ENCODE data around the gene PIGU. TPM values are rescaled to one million over a fixed set of nuclear protein-coding genes. Genes with fewer than 3 reads are reported as not detected.
"Not testable (repeated sequence)": the region's sequence is repeated elsewhere in the genome, so short reads cannot be mapped to it uniquely, and the experiment has no call there.

Gene PIGU
- total and polyA plus RNA-seq, 2 experiments from 2014 or later: 21.2 to 21.6 TPM

DNA sequence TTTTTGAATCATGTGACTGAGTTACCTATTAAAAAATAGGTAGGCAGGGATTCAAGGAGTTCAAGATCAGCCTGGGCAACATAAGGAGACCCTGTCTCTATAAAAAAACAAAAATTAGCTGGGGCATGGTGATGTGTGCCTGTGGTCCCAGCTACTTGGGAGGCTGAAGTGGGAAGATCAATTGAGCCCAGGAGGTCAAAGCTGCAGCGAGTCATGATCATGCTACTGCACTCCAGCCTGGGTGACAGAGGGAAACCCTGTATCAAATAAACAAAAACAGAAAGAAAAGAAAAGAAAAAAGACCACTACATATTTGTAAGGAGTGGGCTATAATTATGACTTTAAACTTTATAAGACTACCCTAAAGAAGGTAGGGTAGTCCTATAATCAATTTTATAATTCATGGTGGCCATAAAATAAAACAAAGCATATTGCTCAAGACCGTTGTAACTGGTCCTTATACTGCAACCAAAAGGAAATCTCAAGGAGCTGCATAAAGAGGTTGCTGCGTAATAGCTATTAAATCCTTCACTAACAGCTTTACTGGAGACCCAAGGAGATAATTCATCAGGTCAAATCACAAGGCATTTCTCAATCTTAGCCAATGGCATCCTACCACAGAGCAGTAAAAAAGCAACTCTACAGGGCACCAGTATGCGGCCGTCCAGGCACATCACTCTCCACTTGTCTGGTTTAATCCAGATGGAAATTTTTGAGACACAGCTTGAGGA is 13.5 kb downstream of the PIGU start:
- WGBS, 2 experiments (ENCODE audit: low coverage in 1 of 2, low lambda C conversion rate in 2 of 2, missing lambda C conversion rate in 2 of 2): 96 to 97% methylated on average over 5 of the region's 5 CpGs
- in situ Hi-C loops (cut with MboI): no loop called here

DNA sequence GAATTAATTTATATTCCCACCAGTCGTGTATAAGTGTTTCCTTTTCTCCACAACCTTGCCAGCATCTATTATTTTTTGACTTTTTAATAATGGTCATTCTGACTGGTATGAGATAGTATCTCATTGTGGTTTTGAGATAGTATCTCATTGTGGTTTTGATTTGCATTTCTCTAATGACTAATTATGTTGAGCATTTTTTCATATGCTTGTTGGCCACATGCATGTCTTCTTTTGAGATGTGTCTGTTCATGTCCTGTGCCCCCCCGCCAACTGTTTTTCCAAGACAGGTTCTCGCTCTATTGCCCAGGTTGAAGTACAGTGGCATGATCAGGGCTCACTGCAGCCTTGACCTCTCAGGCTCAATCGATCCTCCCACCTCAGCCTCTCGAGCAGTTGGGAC is 15.1 kb downstream of the PIGU start:
- not testable (repeated sequence) for H3K4me2 ChIP-seq (ENCODE audit: unreplicated experiment); H2AFZ ChIP-seq

More for the DNA sequence above, 13.5 kb downstream of the PIGU start:
- no peaks in the 10 kb centered on the region for H3K9me2 ChIP-seq (ENCODE audit: insufficient read depth)
- H3K4me2 ChIP-seq (ENCODE audit: unreplicated experiment): no peak overlapping the region
- no peaks in the 10 kb centered on the region for H3K36me3 ChIP-seq (ENCODE audit: low read depth)
- no peak overlapping the region for H2AFZ ChIP-seq
- H3F3A ChIP-seq (ENCODE audit: insufficient read depth): no peaks in the 10 kb centered on the region
- no peak for DNase-seq
- H3K9me3 ChIP-seq (ENCODE audit: low read depth): no peaks in the 10 kb centered on the region
- no peak overlapping the region for H3K9ac ChIP-seq
- TF ChIP-seq EZH2 (IDR thresholded peaks at IDR 0.05; ENCODE audit: insufficient read depth, poor library complexity, severe bottlenecking) (no peak), EZH2phosphoT487 (IDR thresholded peaks at IDR 0.05; ENCODE audit: insufficient read depth, low read depth) (no peak)
- H3K27me3 ChIP-seq (replicated peaks; ENCODE audit: insufficient read depth): no peaks in the 10 kb centered on the region
- H3K4me1 ChIP-seq (ENCODE audit: insufficient read depth): no peaks in the 10 kb centered on the region
- H3K27ac ChIP-seq: no peak overlapping the region
- peaks cover 5% of the 10 kb centered on the region; the same call in 1 of the 2 replicates for H3K79me2 ChIP-seq (ENCODE audit: insufficient read depth)
- H3K4me3 ChIP-seq: no peak overlapping the region
- H4K20me1 ChIP-seq (ENCODE audit: insufficient read depth): no peaks in the 10 kb centered on the region

GRCh38 chr20:34658654-34659053 is 18.2 kb downstream of the PIGU start:
- H3K27ac ChIP-seq; H3K27me3 ChIP-seq (replicated peaks; ENCODE audit: insufficient read depth); H3K36me3 ChIP-seq (ENCODE audit: low read depth); in situ Hi-C loops (cut with MboI); H3K9me2 ChIP-seq (ENCODE audit: insufficient read depth); H2AFZ ChIP-seq; H3K9me3 ChIP-seq (ENCODE audit: low read depth); H3K4me1 ChIP-seq (ENCODE audit: insufficient read depth); H4K20me1 ChIP-seq (ENCODE audit: insufficient read depth); H3F3A ChIP-seq (ENCODE audit: insufficient read depth); H3K79me2 ChIP-seq (ENCODE audit: insufficient read depth); H3K4me3 ChIP-seq; DNase-seq; H3K4me2 ChIP-seq (ENCODE audit: unreplicated experiment); H3K9ac ChIP-seq: not testable (repeated sequence)
- 97% methylated on average over 17 of the region's 31 CpGs; no CpG with 5 or more reads in 1 of the 2 experiments for WGBS, 2 experiments (ENCODE audit: low coverage in 1 of 2, low lambda C conversion rate in 2 of 2, missing lambda C conversion rate in 2 of 2)

More for the DNA sequence above, 15.1 kb downstream of the PIGU start:
- 74 to 79% methylated on average over 5 of the region's 5 CpGs for WGBS, 2 experiments (ENCODE audit: low coverage in 1 of 2, low lambda C conversion rate in 2 of 2, missing lambda C conversion rate in 2 of 2)
- H3K4me1 ChIP-seq (ENCODE audit: insufficient read depth); H3K9ac ChIP-seq; H3K9me3 ChIP-seq (ENCODE audit: low read depth); H3K4me3 ChIP-seq; H3K9me2 ChIP-seq (ENCODE audit: insufficient read depth); H3K79me2 ChIP-seq (ENCODE audit: insufficient read depth); H4K20me1 ChIP-seq (ENCODE audit: insufficient read depth); H3K27me3 ChIP-seq (replicated peaks; ENCODE audit: insufficient read depth); H3K36me3 ChIP-seq (ENCODE audit: low read depth); H3K27ac ChIP-seq; in situ Hi-C loops (cut with MboI); H3F3A ChIP-seq (ENCODE audit: insufficient read depth): not testable (repeated sequence)
- DNase-seq: peak; percentile 8

- Histone ChIP-seq H3K4me1 (ENCODE audit: insufficient read depth) (no peaks in the 10 kb centered on the region), H3K9me3 (ENCODE audit: low read depth) (no peaks in the 10 kb centered on the region), H4K20me1 (ENCODE audit: insufficient read depth) (no peaks in the 10 kb centered on the region), H3K4me3 (no peak overlapping the region), H3K27ac (no peak overlapping the region), H3K9ac (no peak overlapping the region), H3K36me3 (ENCODE audit: low read depth) (no peaks in the 10 kb centered on the region; the same call in 1 of the 2 replicates), H3K4me2 (ENCODE audit: unreplicated experiment) (no peak overlapping the region), H3K9me2 (ENCODE audit: insufficient read depth) (no peaks in the 10 kb centered on the region), H2AFZ (no peak overlapping the region), H3K79me2 (ENCODE audit: insufficient read depth) (no peaks in the 10 kb centered on the region), H3F3A (ENCODE audit: insufficient read depth) (no peaks in the 10 kb centered on the region), H3K27me3 (replicated peaks; ENCODE audit: insufficient read depth) (no peaks in the 10 kb centered on the region)
- DNase-seq: no peak
- in situ Hi-C loops (cut with MboI): no loop called here
- TF ChIP-seq EZH2phosphoT487 (IDR thresholded peaks at IDR 0.05; ENCODE audit: insufficient read depth, low read depth) (no peak), EZH2 (IDR thresholded peaks at IDR 0.05; ENCODE audit: insufficient read depth, poor library complexity, severe bottlenecking) (no peak)
- 87 to 89% methylated on average over 5 to 7 of the region's 7 CpGs for WGBS, 2 experiments (ENCODE audit: low coverage in 1 of 2, low lambda C conversion rate in 2 of 2, missing lambda C conversion rate in 2 of 2)
Measured at GRCh38 chr20:34654207-34654744, 22.6 kb downstream of the PIGU start.
